ENCODE data around the gene PGAP2. TPM values are rescaled to one million over a fixed set of nuclear protein-coding genes. Genes with fewer than 3 reads are reported as not detected.

PGAP2 gene
- total RNA-seq, 2 donors from 2014 or later, result 38.5 to 52.2 TPM

DNA sequence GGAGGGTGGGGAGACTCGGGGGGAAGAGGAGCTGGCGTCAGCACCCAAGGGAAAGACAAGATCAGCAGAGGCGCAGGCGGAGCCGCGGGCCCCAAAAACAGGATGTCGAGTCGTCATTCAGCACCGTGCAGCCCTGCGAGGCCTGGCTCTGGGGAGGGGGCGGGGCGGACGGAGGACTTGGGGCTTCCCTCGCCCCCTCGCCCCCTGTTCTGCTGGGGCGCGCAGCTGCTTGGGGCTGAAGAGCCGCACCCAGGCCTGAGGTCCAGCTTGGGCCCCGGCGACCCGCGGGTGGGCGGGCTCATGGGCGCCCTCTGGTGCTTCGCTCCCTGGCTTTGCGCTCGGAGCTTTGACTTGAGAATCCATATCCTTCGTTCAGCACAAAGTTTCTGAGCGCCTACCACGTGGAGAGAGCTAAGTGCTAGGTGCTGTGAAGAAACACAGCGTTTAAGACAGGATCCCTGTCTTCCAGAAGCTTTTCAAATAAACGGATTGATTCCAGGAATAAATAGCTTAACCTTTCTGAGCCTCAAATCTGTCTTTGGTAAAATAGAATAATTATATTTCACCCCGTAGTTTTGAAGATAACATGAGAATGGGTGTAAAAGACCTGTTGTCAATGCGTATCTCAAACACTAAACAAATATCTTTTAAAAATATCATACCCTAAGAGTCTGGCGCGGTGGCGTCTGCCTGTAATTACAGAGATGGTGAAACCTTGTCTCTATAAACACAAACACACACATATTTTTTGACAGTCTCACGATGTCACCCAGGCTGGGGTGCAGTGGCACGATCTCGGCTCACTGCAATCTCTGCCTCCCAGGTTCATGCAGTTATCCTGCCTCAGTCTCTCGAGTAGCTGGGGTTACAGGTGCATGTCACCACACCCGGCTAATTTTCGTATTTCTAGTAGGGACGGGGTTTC, 33.3 kb downstream of the PGAP2 start:
- no peak overlapping the region for H3K27ac Mint-ChIP-seq
- peak overlapping the region; percentile 80 for H3K4me3 Mint-ChIP-seq
- peaks cover 5% of the 10 kb centered on the region for H3K27me3 Mint-ChIP-seq (ENCODE audit: insufficient read depth)
- H3K27ac ChIP-seq (ENCODE audit: low read depth, low read length), result peak overlapping the region; percentile 10
- peaks cover 17% of the 10 kb centered on the region for H3K4me1 Mint-ChIP-seq
- H3K36me3 ChIP-seq (ENCODE audit: control insufficient read depth, insufficient read depth, low read length), result peaks cover 11% of the 10 kb centered on the region
- peak overlapping the region; percentile 75 for H3K4me3 ChIP-seq (ENCODE audit: low read length)
- H3K9ac ChIP-seq (ENCODE audit: extremely low read depth, low read length, poor library complexity, severe bottlenecking), result peak overlapping the region; percentile 51
- 28 to 42% methylated on average over 23 to 44 of the region's 44 CpGs for WGBS, 2 experiments (ENCODE audit: insufficient coverage in 1 of 2, insufficient read length in 1 of 2)
- H3K4me1 ChIP-seq (ENCODE audit: control insufficient read depth, insufficient read depth, low read length), result peaks cover 12% of the 10 kb centered on the region
- peak; percentile 95 for DNase-seq
- TF ChIP-seq CTCF (conservative IDR thresholded peaks at IDR 0.05), result peak; percentile 90
- no peaks in the 10 kb centered on the region for H3K36me3 Mint-ChIP-seq (ENCODE audit: low read depth)
- H3K27me3 ChIP-seq (ENCODE audit: control insufficient read depth, insufficient read depth, low read length, poor library complexity, severe bottlenecking), result no peaks in the 10 kb centered on the region
- H3K9me3 ChIP-seq (ENCODE audit: control insufficient read depth, low read length), result no peaks in the 10 kb centered on the region
- H3K9me3 Mint-ChIP-seq, result no peaks in the 10 kb centered on the region

GRCh38 chr11:3843326-3843725, 35.0 kb downstream of the PGAP2 start:
- no peak for DNase-seq
- Histone ChIP-seq H3K9ac (ENCODE audit: extremely low read depth, low read length, poor library complexity, severe bottlenecking) (no peak overlapping the region), H3K36me3 (ENCODE audit: control insufficient read depth, insufficient read depth, low read length) (peaks cover 6% of the 10 kb centered on the region), H3K9me3 (ENCODE audit: control insufficient read depth, low read length) (no peaks in the 10 kb centered on the region), H3K4me1 (ENCODE audit: control insufficient read depth, insufficient read depth, low read length) (no peaks in the 10 kb centered on the region), H3K4me3 (ENCODE audit: low read length) (no peak overlapping the region), H3K27ac (ENCODE audit: low read depth, low read length) (no peak overlapping the region), H3K27me3 (ENCODE audit: control insufficient read depth, insufficient read depth, low read length, poor library complexity, severe bottlenecking) (no peaks in the 10 kb centered on the region)
- TF ChIP-seq CTCF (conservative IDR thresholded peaks at IDR 0.05), result no peak
- WGBS, 2 experiments (ENCODE audit: insufficient coverage in 1 of 2, insufficient read length in 1 of 2), result 86 to 100% methylated on average over 3 of the region's 3 CpGs
- no peak overlapping the region for H3K27ac Mint-ChIP-seq
- H3K9me3 Mint-ChIP-seq, result no peaks in the 10 kb centered on the region
- H3K36me3 Mint-ChIP-seq (ENCODE audit: low read depth), result no peaks in the 10 kb centered on the region
- peaks cover 13% of the 10 kb centered on the region for H3K4me1 Mint-ChIP-seq
- peaks cover 5% of the 10 kb centered on the region for H3K27me3 Mint-ChIP-seq (ENCODE audit: insufficient read depth)
- no peak overlapping the region for H3K4me3 Mint-ChIP-seq

DNA sequence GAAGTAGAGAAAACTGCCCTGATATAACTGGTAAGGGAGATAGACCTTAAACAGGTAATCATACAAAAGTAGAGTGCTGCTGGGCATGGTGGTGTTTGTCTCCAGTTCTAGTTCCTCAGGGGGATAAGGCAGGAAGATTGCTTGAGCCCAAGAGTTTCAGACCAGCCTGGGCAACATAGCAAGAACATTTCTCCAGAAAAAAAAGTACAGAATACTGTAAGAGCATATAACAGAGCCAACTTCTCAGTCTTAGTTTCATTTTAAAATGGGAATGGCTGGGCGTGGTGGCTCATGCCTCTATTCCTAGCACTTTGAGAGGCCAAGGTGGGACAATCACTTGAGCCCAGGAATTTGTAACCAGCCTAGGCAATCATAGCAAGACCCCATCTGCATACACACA, 36.9 kb downstream of the PGAP2 start:
- no peaks in the 10 kb centered on the region for H3K4me1 Mint-ChIP-seq
- H3K4me3 Mint-ChIP-seq, result no peak overlapping the region
- DNase-seq, result no peak
- H3K36me3 Mint-ChIP-seq (ENCODE audit: low read depth), result no peaks in the 10 kb centered on the region
- Histone ChIP-seq H3K4me3 (ENCODE audit: low read length) (no peak overlapping the region), H3K27me3 (ENCODE audit: control insufficient read depth, insufficient read depth, low read length, poor library complexity, severe bottlenecking) (no peaks in the 10 kb centered on the region), H3K27ac (ENCODE audit: low read depth, low read length) (no peak overlapping the region), H3K4me1 (ENCODE audit: control insufficient read depth, insufficient read depth, low read length) (no peaks in the 10 kb centered on the region), H3K9ac (ENCODE audit: extremely low read depth, low read length, poor library complexity, severe bottlenecking) (no peak overlapping the region), H3K36me3 (ENCODE audit: control insufficient read depth, insufficient read depth, low read length) (no peaks in the 10 kb centered on the region), H3K9me3 (ENCODE audit: control insufficient read depth, low read length) (no peaks in the 10 kb centered on the region)
- TF ChIP-seq CTCF (conservative IDR thresholded peaks at IDR 0.05), result no peak
- WGBS, 2 experiments (ENCODE audit: insufficient coverage in 1 of 2, insufficient read length in 1 of 2), result 94 to 100% methylated on average over 1 of the region's 1 CpG
- H3K27me3 Mint-ChIP-seq (ENCODE audit: insufficient read depth), result peaks cover 5% of the 10 kb centered on the region
- H3K27ac Mint-ChIP-seq, result no peak overlapping the region
- no peaks in the 10 kb centered on the region for H3K9me3 Mint-ChIP-seq

Data from endodermal cell (in vitro differentiated cells).